ENCODE measurements around the gene CNOT2. TPM values are rescaled to one million over a fixed set of nuclear protein-coding genes. Genes with fewer than 3 reads are reported as not detected.

The CNOT2 gene
- total RNA-seq, 1 experiment from 2014 or later: 49.3 TPM

DNA sequence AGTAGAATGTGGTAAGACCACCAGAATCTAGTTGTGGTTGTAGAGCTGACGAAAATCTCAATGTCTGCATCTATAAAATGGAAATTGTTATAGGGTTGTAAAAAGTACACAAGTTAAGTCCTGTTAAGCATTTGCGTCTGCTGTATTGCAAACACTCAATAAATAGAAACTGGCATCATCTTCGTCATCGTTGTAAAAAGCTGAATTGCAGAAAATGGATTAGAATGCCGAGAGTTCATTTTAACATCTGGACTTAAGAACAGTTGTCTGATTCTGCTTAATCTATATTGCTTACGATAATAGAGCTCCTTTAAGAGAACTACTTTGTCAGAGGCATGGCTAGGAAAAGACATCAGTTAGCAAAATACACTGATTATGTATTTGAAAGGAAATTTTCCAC, 156.1 kb downstream of the CNOT2 start:
- H3K9me3 ChIP-seq (ENCODE audit: control insufficient read depth, insufficient read depth, low read depth, low read length): no peaks in the 10 kb centered on the region
- POLR2A ChIA-PET: no interaction called here
- no peak overlapping the region for H3K27ac ChIP-seq (ENCODE audit: low read length)
- BruUV-seq (replicated peaks): no TSS peak
- no peak for DNase-seq (ENCODE audit: low read depth, low spot score)
- no peaks in the 10 kb centered on the region for H3K4me1 ChIP-seq (ENCODE audit: control insufficient read depth, insufficient read depth, low read length)
- H3K4me3 ChIP-seq (ENCODE audit: low read depth in 2 of 2, low read length in 2 of 2): no peak overlapping the region
- no peaks in the 10 kb centered on the region for H3K27me3 ChIP-seq (ENCODE audit: control insufficient read depth, insufficient read depth, low read length)
- H3K36me3 ChIP-seq (ENCODE audit: control insufficient read depth, insufficient read depth, low read length): no peaks in the 10 kb centered on the region
- intact Hi-C loops (cut with micrococcal nuclease; ENCODE audit: unreplicated experiment): no loop called here
- in situ Hi-C loops (cut with HindIII; ENCODE audit: low pct_unique_long_range_greater_than_20kb, low sequenced_read_pairs): no loop called here
- no peak for ATAC-seq
- CTCF ChIA-PET: no interaction called here
- no peak for TF ChIP-seq TCF7L2 (IDR thresholded peaks at IDR 0.05; ENCODE audit: low read depth, low read length)
- no peak for TF ChIP-seq POLR2AphosphoS5 (IDR thresholded peaks at IDR 0.05; ENCODE audit: low read depth, low read length)
- TF ChIP-seq, protein P1, sequence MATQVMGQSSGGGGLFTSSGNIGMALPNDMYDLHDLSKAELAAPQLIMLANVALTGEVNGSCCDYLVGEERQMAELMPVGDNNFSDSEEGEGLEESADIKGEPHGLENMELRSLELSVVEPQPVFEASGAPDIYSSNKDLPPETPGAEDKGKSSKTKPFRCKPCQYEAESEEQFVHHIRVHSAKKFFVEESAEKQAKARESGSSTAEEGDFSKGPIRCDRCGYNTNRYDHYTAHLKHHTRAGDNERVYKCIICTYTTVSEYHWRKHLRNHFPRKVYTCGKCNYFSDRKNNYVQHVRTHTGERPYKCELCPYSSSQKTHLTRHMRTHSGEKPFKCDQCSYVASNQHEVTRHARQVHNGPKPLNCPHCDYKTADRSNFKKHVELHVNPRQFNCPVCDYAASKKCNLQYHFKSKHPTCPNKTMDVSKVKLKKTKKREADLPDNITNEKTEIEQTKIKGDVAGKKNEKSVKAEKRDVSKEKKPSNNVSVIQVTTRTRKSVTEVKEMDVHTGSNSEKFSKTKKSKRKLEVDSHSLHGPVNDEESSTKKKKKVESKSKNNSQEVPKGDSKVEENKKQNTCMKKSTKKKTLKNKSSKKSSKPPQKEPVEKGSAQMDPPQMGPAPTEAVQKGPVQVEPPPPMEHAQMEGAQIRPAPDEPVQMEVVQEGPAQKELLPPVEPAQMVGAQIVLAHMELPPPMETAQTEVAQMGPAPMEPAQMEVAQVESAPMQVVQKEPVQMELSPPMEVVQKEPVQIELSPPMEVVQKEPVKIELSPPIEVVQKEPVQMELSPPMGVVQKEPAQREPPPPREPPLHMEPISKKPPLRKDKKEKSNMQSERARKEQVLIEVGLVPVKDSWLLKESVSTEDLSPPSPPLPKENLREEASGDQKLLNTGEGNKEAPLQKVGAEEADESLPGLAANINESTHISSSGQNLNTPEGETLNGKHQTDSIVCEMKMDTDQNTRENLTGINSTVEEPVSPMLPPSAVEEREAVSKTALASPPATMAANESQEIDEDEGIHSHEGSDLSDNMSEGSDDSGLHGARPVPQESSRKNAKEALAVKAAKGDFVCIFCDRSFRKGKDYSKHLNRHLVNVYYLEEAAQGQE (IDR thresholded peaks at IDR 0.05; ENCODE audit: insufficient read depth in 1 of 2, low read depth in 2 of 2, low read length in 1 of 2): no peak
- TF ChIP-seq, protein P2, sequence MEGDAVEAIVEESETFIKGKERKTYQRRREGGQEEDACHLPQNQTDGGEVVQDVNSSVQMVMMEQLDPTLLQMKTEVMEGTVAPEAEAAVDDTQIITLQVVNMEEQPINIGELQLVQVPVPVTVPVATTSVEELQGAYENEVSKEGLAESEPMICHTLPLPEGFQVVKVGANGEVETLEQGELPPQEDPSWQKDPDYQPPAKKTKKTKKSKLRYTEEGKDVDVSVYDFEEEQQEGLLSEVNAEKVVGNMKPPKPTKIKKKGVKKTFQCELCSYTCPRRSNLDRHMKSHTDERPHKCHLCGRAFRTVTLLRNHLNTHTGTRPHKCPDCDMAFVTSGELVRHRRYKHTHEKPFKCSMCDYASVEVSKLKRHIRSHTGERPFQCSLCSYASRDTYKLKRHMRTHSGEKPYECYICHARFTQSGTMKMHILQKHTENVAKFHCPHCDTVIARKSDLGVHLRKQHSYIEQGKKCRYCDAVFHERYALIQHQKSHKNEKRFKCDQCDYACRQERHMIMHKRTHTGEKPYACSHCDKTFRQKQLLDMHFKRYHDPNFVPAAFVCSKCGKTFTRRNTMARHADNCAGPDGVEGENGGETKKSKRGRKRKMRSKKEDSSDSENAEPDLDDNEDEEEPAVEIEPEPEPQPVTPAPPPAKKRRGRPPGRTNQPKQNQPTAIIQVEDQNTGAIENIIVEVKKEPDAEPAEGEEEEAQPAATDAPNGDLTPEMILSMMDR (IDR thresholded peaks at IDR 0.05): no peak
- TF ChIP-seq SIN3A (IDR thresholded peaks at IDR 0.05; ENCODE audit: borderline replicate concordance, insufficient read depth, low read depth, low read length): no peak

DNA sequence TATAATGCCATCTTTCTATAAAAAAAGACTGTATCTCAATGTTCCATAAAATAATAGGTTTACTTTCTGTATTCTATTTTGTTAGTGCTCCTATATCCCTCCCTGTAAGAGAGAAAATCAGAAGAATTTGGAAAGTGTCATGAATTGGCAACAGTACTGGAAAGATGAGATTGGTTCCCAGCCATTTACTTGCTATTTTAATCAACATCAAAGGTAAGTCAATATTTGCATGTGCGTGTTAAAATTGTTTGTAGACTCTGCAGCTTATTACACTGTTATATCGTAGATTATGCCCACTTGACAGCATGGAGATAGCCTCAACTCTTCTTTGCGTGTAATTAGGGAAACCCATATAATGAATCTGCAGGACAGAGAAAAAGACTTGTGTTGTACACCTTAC, 156.9 kb downstream of the CNOT2 start:
- no peaks in the 10 kb centered on the region for H3K36me3 ChIP-seq (ENCODE audit: control insufficient read depth, insufficient read depth, low read length)
- H3K4me3 ChIP-seq (ENCODE audit: low read depth in 2 of 2, low read length in 2 of 2): no peak overlapping the region
- POLR2A ChIA-PET: no interaction called here
- H3K4me1 ChIP-seq (ENCODE audit: control insufficient read depth, insufficient read depth, low read length): no peaks in the 10 kb centered on the region
- H3K27me3 ChIP-seq (ENCODE audit: control insufficient read depth, insufficient read depth, low read length): no peaks in the 10 kb centered on the region
- BruUV-seq (replicated peaks): no TSS peak
- in situ Hi-C loops (cut with HindIII; ENCODE audit: low pct_unique_long_range_greater_than_20kb, low sequenced_read_pairs): no loop called here
- no peaks in the 10 kb centered on the region for H3K9me3 ChIP-seq (ENCODE audit: control insufficient read depth, insufficient read depth, low read depth, low read length)
- ATAC-seq (no peak), DNase-seq (ENCODE audit: low read depth, low spot score) (no peak)
- CTCF ChIA-PET: no interaction called here
- no peak for TF ChIP-seq TCF7L2 (IDR thresholded peaks at IDR 0.05; ENCODE audit: low read depth, low read length)
- TF ChIP-seq SIN3A (IDR thresholded peaks at IDR 0.05; ENCODE audit: borderline replicate concordance, insufficient read depth, low read depth, low read length): no peak
- no peak for TF ChIP-seq POLR2AphosphoS5 (IDR thresholded peaks at IDR 0.05; ENCODE audit: low read depth, low read length)
- TF ChIP-seq, protein P2 (IDR thresholded peaks at IDR 0.05): no peak
- TF ChIP-seq, protein P1 (IDR thresholded peaks at IDR 0.05; ENCODE audit: insufficient read depth in 1 of 2, low read depth in 2 of 2, low read length in 1 of 2): no peak
- H3K27ac ChIP-seq (ENCODE audit: low read length): no peak overlapping the region
- intact Hi-C loops (cut with micrococcal nuclease; ENCODE audit: unreplicated experiment): no loop called here
